Esophagus muscularis mucosa (tissue), 4 donors: Measurements from ENCODE around the gene MYCBPAP.

ENCODE experiments used
- EP300 ChIP-seq: sonication (generic); formaldehyde crosslinking; IDR thresholded peaks from one replicate; pipeline ENCODE4 v1.6.1; 2017; ENCODE audit warnings: antibody characterized with exemption
- POLR2AphosphoS5 ChIP-seq, 2 donors: sonication (generic); formaldehyde crosslinking; IDR thresholded peaks; one replicate each; pipeline ENCODE4 v1.6.1; 2017; ENCODE audit warnings: antibody characterized with exemption in 2 of 2
- TF ChIP-seq, protein P1 (sequence below), 3 experiments: fragments of 200-600 bp in 2 of 3; fragments of 450-650 bp in 1 of 3; sonication (generic) in 2 of 3; IDR thresholded peaks; one replicate each; pipeline ENCODE4 v1.5.1; 2017 to 2019; ENCODE audit warnings: antibody characterized with exemption in 3 of 3, mild to moderate bottlenecking in 2 of 3, moderate library complexity in 1 of 3

DNA sequence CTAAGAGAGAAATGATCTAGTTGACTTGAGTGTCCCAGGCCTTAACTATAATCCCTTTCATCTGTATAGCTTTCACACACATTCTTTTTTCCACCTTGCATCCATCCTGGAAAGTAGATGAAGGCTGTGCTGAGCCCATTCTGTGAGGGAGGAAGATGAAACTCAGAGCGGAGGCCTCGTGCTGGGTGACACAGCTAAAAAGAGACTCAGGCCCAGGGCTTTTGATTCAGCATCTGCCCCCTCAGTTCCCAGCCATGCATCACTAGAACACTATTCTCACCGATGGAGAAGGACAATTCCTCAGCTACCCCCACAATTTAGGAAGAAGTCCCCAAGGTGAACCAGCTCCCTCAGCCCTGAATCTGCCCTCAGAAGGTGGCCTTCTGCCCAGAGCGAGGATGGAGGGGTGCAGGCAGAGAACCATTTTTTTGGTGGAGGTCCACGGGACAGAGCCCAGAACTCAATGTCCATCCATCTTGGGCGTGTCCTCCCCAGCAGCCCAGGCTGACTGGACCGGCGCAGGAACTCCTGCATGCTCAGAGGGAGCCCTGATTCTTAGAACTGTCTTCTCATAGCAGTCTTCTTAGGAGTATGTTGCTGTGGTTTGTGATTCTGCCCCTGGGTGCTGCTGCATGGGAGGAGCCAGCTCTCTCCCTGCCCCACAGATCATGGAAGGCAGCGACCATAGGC, 5.8 kb upstream of the MYCBPAP start:
- TF ChIP-seq, protein P1, sequence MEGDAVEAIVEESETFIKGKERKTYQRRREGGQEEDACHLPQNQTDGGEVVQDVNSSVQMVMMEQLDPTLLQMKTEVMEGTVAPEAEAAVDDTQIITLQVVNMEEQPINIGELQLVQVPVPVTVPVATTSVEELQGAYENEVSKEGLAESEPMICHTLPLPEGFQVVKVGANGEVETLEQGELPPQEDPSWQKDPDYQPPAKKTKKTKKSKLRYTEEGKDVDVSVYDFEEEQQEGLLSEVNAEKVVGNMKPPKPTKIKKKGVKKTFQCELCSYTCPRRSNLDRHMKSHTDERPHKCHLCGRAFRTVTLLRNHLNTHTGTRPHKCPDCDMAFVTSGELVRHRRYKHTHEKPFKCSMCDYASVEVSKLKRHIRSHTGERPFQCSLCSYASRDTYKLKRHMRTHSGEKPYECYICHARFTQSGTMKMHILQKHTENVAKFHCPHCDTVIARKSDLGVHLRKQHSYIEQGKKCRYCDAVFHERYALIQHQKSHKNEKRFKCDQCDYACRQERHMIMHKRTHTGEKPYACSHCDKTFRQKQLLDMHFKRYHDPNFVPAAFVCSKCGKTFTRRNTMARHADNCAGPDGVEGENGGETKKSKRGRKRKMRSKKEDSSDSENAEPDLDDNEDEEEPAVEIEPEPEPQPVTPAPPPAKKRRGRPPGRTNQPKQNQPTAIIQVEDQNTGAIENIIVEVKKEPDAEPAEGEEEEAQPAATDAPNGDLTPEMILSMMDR (IDR thresholded peaks at IDR 0.05) = no peak
- TF ChIP-seq EP300 (no peak), POLR2AphosphoS5 (IDR thresholded peaks at IDR 0.05) (no peak)
